Stimulated activated CD8-positive, alpha-beta memory T cell treated with anti-CD3 and anti-CD28 coated beads, Interleukin-7, amount 100 ng/mL, for 48 hours (primary cell): ENCODE data around the gene SLC26A8.
"Not testable (repeated sequence)": the region's sequence is repeated elsewhere in the genome, so short reads cannot be mapped to it uniquely, and the experiment has no call there.

Source experiments
- DNase-seq, 2 donors: peaks; one replicate each; pipeline ENCODE4 v3.0.0-alpha.2; 2020; ENCODE audit warnings: low read depth in 1 of 2; ENCODE audit errors: extremely low read depth in 1 of 2

SLC26A8 gene

DNA sequence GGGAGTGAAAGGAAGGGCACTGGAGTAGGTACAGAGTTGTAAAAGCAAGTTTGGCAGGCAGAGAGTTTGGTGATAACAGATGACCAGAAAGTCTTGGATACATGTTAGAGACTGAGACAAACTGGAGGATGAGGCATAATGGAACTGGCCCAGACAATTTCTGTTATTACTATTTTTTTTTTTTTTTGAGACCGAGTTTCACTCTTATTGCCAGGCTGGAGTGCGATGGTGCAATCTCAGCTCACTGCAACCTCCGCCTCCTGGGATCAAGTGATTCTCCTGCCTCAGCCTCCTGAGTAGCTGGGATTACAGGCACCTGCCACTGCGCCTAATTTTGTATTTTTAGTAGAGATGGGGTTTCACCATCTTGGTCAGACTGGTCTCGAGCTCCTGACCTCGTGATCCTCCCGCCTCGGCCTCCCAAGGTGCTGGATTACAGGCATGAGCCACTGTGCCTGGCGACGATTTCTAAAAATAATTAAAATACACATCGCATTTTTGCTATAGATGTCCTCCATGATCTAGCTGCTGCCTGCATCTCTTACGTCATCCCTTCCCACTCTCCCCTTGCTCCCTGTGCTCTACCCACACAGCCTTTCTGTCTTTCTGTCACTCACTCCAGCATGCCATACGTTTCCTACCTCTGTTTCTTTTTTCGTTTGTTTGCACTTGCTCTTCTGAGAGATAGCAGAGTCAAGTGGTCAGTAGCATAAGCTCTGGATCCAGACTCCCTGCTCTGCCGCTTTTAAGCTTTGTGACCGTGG, 26.7 kb upstream of the SLC26A8 start:
- DNase-seq, result no peak

GRCh38 chr6:36050305-36050704, 25.9 kb upstream of the SLC26A8 start:
- no peak for DNase-seq

- no peak for DNase-seq
These were observed 25.1 kb upstream of the SLC26A8 start for GRCh38 chr6:36049582-36049981.

DNA sequence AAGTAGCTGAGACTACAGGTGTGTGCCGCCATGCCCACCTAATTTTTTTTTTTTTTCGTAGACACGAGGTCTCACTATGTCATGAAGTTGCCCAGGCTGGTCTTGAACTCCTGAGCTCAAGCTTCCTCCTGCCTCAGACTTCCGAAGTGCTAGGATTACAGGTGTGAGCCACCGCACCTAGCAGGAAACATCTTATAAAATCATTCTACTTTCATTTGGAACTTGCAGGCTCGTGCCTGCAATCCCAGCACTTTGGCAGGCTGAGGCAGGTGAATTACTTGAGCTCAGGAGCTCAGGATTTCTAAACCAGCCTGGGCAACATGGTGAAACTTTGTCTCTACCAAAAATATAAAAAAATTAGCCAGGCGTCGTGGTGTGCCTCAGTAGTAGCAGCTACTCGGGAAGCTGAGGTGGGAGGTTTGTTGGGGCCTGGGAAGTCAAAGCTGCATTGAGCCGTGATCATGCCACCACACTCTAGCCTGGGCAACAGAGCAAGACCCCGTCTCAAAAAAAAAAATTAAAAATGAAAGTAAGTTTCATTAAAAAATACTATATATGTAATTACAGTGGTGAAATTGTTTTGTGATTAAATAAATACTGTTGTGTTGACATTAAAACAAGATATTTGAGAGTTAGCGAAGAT, 18.3 kb upstream of the SLC26A8 start:
- no peak for DNase-seq

- no peak for DNase-seq
These were observed 16.5 kb upstream of the SLC26A8 start for GRCh38 chr6:36040958-36041357.

GRCh38 chr6:36039112-36039511, 14.7 kb upstream of the SLC26A8 start:
- no peak for DNase-seq

DNA sequence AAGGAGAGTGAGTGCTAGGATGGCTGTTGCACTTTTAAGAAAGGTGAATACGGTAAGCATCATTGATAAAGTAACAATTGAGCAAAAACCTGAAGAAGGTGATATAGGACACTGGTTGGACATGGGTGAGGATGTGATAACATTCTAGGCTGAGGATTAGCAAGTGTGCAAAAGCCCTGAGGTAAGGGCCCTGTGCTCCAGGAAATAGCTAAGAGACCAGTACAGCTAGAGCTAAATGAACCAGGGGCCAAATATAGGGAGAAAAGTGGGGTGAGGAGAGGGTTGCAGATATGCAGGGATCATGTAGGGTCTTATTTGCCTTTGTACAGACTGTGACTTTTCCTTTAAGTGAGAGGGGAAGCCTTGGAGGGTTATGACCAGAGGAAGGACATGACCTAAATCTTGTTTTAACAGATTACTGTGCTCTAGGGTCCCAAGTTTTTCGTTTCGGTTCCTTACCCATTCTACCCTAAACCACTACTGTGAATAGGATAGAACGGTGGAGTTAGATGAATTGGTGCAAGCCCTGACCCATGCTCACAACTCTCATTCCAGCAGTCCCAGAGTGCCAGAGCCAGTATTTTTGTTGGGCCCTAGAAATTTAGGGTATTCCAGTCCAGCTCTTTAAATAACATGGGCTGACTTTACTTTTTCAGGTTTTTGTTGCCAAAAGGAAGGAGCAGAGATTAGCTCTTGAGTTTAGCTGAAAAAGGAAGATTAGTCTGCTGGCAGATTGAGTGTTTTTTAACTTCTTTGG, 13.9 kb upstream of the SLC26A8 start:
- no peak for DNase-seq

DNA sequence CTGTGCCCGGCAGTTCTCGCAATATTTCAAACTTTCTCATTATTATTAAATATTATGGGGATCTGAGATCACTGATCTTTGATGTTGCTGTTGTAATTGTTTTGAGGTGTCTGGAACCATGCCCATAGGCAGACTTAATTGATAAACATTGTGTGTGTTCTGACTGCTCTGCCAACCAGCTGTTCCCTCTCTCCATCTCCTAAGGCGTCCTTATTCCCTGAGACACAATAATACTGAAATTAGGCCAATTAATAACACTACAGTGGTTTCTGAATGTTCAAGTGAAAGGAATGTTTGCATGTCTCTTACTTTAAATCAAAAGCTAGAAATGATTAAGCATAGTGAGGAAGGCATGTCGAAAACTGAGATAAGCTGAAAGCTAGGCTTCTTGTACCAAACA, 10.8 kb upstream of the SLC26A8 start:
- no peak for DNase-seq

- no peak for DNase-seq
These were observed 10.0 kb upstream of the SLC26A8 start for GRCh38 chr6:36034441-36034840.

DNA sequence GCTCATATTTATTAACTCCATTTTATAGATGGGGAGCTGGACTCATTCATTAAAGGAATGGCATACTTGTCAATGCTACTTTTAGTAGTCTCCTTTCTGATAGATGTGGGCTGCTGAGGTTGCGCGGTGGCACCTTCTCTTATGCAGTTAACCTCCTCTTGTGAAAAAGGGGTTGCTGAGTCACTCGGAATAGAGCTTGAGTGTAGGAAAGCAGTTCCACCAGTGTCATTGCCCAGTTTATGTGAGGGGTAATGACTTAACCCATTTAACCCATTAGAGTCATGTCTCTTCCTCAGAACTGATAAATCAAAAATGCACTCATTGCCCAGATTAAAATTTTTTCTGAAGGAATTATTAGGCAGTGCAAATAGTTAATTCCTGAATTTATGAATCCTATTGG, 9.5 kb upstream of the SLC26A8 start:
- DNase-seq, result peak in 1 of 2 donors; percentile 50

DNA sequence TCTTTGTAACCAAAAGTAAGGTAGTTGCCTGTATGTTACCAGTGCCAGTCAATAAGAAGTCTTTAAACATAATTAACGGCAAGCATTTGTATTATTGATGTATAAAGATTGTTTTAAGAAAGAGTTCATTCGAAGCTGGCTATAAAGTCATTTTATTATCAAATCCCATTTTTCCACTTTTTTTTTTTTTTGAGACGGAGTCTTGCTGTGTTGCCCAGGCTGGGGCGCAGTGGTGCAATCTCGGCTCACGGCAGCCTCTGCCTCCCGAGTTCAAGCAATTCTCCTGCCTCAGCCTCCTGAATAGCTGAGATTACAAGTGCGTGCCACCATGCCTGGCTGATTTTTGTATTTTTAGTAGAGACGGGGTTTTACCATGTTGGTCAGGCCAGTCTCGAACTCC, 8.7 kb upstream of the SLC26A8 start:
- not testable (repeated sequence) for DNase-seq

- no peak for DNase-seq
These were observed 7.8 kb upstream of the SLC26A8 start for GRCh38 chr6:36032261-36032660.

GRCh38 chr6:36029464-36029863, 5.0 kb upstream of the SLC26A8 start:
- DNase-seq, result no peak

DNA sequence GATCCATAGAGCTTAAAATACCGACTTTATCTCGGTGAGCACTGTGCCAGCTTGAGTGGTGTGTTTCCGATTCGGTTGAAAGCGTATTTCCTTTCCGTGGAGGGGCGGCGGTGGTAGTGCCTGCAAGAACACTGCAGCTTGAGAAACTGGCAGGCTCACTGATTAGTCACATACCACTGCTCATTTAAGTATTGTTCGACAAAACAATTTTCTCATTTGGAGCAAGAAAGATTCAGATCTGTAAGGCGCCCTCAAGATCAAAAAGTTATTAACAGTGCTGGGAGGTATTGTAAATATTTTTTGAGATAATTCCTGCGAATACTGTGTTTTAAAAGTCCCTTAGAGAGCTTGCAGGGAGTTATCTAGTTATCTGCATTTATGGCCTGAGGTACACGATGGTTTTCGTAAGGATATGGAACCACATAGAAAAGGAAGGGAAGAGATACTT, 4.5 kb upstream of the SLC26A8 start:
- peak; percentile 45 to 76 for DNase-seq

DNA sequence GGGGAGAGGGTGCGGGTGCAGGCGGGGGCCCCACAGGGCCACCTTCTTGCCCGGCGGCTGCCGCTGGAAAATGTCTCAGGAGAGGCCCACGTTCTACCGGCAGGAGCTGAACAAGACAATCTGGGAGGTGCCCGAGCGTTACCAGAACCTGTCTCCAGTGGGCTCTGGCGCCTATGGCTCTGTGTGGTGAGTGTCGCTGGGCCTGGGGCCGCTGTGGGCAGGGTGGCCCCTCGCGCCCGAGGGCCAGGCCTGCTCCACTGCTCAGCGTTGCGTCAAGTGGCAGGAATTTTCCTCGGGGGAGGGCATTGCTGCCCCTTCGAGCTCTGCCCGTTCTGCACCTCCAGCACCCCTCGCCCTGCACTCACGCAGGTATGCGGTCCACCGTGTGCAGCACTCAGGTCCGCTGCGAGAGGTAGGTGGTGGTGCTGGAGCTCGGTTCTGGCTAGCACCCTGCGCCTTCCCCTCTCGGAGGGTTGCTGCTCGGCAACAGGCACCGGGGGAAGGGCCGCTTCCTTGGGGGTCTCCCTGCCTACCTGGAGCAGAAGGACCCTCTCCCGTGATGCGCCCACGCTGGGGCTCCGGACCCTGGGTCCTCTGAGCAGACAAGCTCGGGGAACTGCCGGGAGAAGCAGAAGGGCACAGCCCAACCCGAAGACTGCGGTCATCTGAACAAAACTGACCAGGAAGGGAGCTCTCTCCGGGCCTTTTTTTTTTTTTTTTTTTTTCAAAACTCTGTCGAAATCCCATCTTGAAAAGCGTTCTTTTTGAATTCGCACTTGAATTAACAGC, 3.8 kb upstream of the SLC26A8 start:
- DNase-seq, result peak in 1 of 2 donors; percentile 11

DNA sequence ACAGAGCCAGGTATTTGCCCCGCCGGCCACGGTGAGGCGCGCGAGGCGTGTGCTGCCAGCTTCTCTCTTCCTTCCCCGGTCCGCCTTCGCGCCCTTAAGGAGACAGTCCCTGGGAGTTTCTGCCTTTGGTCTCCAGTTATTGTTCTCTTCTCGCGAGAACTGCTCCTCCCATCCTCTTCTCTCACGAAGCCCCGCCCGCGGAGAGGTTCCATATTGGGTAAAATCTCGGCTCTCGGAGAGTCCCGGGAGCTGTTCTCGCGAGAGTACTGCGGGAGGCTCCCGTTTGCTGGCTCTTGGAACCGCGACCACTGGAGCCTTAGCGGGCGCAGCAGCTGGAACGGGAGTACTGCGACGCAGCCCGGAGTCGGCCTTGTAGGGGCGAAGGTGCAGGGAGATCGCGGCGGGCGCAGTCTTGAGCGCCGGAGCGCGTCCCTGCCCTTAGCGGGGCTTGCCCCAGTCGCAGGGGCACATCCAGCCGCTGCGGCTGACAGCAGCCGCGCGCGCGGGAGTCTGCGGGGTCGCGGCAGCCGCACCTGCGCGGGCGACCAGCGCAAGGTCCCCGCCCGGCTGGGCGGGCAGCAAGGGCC, 3.2 kb upstream of the SLC26A8 start, which contains the start of gene MAPK14:
TSS of gene MAPK14 (plus strand) at position 308 of the 587 bp plus-strand sequence. CDS start 350 bp downstream, outside the sequence.
- DNase-seq, result peak; percentile 90 to 97

DNA sequence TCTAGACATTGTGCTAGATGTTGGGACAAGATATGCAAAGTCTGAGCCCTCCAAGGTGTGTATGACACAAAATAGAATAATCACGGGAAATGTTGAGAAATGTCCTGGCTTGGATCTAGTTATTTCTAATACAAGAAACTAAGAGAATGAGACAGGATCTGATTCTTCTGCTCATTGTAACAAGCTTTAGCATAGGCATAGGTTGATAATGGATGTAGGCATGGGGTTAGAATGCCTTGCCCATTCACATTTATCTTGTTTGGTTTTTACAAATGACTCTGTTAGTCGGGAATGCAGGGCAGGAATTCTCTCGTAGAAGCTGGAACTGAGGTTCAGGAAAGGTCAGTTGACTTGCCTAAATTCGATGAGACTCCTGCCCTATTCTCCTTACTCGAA, 1.5 kb upstream of the SLC26A8 start:
- no peak for DNase-seq

GRCh38 chr6:36025260-36025931, 955 bp upstream of the SLC26A8 start:
- DNase-seq, result no peak

DNA sequence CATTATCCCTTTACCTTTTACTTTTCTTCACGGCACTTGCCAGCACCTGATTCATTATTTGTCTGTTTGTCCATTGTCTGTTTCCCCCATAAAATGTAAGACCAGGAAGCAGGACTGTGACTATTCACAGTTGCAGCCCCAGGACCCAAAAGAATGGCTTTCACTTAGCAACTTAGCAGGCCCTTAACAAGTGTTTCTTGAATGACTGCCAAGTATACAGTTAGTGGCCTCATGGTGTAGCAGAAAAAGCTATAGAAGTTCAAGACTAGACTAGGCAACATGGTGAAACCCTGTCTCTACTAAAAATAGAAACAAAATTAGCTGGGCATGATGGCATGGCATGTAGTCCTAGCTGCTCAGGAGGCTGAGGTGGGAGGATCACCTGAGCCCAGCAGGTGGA, 4.3 kb downstream of the SLC26A8 start:
- no peak for DNase-seq

- no peak for DNase-seq
These were observed 5.3 kb downstream of the SLC26A8 start for GRCh38 chr6:36019167-36019566.
